GM12875 (cell line): ENCODE data around the gene WDR5B.

ENCODE experiments used
- H3K4me3 ChIP-seq: one replicate; pipeline ENCODE4 v1.5.1; 2011; ENCODE audit warnings: low read depth, low read length, control low read depth
- TF ChIP-seq, protein P1 (sequence below): IDR thresholded peaks from 2 replicates; pipeline ENCODE4 v1.5.1; 2011; ENCODE audit warnings: low read depth, mild to moderate bottlenecking, control low read depth, inconsistent platforms, low read length, moderate library complexity, borderline replicate concordance; ENCODE audit not compliant: insufficient read depth

Gene WDR5B

DNA sequence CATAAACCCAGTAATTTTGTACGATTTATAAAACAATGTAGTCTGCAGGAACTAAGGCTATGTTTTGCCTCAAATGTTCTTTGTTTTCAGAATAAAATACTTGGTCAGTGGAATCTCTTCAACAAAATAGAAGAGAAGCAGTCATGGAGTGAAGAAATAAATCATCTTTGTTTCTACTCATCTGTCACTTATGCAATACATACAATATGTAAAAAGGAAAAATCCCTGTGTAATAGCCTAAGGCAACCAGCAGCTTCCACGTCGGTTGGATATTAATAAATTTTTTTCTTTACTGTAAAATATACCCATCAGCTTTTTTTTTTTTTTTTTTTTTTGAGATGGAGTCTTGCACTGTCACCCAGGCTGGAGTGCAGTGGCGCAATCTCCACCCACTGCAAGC, 5.2 kb upstream of the WDR5B start:
- no peak overlapping the region for H3K4me3 ChIP-seq
- TF ChIP-seq, protein P1, sequence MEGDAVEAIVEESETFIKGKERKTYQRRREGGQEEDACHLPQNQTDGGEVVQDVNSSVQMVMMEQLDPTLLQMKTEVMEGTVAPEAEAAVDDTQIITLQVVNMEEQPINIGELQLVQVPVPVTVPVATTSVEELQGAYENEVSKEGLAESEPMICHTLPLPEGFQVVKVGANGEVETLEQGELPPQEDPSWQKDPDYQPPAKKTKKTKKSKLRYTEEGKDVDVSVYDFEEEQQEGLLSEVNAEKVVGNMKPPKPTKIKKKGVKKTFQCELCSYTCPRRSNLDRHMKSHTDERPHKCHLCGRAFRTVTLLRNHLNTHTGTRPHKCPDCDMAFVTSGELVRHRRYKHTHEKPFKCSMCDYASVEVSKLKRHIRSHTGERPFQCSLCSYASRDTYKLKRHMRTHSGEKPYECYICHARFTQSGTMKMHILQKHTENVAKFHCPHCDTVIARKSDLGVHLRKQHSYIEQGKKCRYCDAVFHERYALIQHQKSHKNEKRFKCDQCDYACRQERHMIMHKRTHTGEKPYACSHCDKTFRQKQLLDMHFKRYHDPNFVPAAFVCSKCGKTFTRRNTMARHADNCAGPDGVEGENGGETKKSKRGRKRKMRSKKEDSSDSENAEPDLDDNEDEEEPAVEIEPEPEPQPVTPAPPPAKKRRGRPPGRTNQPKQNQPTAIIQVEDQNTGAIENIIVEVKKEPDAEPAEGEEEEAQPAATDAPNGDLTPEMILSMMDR: no peak

DNA sequence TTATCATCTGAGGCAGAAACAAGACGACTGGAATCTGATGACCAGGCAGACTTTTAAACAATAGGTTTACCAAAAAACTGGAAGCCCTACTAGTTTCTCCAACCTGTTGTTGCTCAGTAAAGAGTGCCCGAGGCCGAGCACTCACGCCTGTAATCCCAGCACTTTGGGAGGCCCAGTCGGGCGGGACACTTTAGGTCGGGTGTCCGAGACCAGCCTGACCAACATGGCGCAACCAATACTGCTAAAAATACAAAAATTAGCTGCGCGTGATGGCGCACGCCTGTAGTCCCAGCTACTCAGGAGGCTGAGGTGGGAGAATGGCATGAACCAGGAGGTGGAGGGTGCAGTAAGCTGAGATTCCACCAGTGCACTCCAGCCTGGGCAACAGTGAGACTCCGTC, 1.1 kb upstream of the WDR5B start:
- TF ChIP-seq, protein P1: no peak
- H3K4me3 ChIP-seq: peak overlapping the region; percentile 54

DNA sequence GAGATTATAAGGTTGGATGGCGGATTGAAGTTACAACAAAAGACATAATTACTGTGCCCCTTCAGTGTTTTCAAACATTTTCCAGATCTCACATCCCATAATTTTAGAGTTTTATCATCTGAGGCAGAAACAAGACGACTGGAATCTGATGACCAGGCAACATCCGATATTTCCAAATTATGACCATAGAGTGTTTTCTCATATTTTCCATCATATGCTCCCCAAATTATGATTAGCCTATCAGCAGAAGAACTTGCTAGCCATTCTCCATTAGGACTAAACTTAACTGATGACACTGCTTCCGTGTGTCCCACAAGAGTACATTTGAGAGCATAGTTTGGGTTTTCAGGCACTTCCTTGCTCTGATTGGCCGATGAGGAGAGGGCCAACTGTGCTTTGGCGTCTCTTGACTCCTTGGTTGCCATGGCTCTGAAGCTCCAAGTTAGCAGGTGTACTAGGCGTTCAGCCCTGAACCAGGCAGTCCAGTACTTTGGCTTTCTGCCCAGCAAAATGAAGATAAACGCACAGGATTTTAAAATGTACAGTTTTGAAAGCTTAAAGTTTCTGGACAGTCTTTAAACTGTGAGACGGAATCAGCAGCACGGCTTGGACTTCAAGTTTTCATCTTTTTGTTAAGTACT, 638 bp downstream of the WDR5B start:
- TF ChIP-seq, protein P1: no peak
- H3K4me3 ChIP-seq: peak overlapping the region; percentile 54

DNA sequence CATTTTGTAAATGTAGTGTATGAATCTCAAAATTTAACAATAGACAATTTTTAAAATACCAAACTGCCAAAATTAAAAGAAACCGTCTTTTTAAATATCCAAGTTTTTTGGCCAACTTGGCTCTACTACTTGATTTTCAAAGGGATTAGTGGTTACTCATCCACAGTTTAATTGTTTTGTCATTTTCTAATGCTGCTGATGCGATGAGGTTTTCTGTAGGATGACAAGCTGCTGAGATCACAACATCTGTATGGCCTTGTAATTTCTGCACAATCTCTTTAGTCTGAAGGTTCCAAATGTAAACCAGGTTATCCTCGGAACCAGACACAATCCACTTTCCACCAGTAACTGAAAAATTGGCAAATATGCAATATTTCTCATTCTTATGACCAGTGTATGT, 1.5 kb downstream of the WDR5B start:
- no peak overlapping the region for H3K4me3 ChIP-seq

DNA sequence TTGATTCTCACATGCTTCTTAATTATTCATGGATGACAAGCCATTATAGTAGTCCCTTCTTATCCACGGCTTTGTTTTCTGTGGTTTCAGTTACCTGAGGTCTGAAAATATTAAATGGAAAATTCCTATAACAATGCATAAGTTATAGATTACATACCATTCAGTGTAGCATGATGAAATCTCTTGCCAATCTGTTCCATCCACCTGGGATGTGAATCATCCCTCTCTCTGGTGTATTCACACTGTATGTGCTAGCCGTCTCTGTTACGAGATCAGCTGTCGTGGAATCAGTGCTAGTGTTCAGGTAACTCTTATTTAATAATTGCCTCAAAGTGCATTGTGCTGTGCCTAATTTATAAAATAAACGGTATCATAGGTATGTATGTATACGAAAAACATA, 5.2 kb downstream of the WDR5B start:
- TF ChIP-seq, protein P1: no peak
- no peak overlapping the region for H3K4me3 ChIP-seq

More for the DNA sequence above, 1.5 kb downstream of the WDR5B start:
- TF ChIP-seq, protein P1: no peak

DNA sequence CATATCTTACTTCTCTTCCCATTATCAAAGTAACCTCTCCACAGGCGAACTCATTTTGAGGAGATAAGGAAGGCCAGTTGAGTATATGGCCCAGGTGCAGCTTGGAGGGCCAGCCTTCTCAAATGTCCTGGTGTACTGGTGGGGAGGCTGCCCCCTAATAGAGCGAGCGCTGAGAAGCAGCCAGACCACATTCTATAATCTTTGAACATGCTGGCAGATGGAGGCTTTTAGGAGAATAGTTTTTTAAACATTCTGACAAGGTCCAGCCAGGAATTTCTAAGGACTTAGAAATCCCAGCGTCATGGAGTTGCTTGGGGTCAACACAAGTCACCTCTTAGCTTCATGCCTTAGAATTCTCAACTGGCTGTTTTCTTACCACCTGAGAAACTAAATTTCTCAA, 5.8 kb downstream of the WDR5B start:
- TF ChIP-seq, protein P1: no peak
- no peak overlapping the region for H3K4me3 ChIP-seq

DNA sequence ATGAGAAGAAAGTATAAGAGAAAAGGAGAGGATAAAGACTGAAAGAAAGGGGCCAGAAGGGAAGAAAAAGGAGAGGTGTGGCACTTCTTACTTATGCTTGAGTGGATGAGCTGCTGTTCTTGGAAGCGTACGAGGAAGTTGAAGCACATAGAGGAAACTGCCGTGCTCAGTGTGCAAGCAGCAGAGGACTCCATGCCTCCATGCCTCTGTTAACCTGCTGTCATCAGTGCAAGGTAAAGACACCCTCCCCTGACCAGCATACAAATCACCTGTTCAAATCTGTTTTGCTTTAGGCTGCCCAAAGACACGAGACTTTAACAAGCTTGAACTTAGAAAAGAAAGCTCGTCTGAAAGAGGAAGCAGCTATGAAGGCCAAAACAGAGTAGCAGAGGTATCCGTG, 6.4 kb downstream of the WDR5B start:
- no peak overlapping the region for H3K4me3 ChIP-seq
- TF ChIP-seq, protein P1: no peak
